Measurements from ENCODE around the gene PRXL2B. TPM values are rescaled to one million over a fixed set of nuclear protein-coding genes. Genes with fewer than 3 reads are reported as not detected.

Gene PRXL2B
- total RNA-seq, 1 experiment from 2014 or later: 40.7 TPM

DNA sequence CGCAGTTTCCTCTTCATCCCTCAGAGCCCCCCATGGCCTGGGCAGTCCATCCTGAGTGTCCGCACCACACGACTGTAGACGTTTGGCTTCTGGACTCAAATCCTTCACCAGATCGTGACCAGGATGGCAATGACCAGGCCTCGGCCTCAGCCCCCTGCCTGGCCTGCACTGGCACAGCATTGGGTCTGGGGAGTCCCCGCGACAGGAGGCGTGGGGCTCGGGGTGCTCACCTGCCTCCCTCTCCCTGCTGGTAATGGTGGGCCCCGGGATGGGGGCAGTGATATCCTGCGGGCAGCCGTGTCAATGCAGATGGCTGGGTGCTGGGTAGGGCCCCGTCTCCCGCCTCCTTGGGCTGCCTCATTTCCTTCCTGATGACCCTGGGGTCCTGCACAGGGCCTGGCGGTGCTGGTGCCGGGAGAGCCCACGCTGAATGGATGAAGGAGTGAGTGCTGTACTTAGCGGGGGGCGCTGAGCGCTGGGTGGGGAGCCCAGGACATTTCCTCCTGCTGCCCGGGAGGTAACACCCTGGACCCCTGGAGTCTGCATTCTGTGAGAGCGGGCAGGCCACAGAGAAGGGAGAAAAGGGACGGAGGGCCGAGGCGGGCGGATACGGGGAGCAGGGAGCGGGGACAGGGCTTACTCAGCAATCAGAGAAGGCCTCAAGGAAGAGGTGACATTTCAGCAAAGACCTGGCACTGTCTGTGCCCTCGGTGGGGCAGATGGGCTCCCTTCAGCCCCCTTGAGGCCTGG is 32.5 kb upstream of the PRXL2B start:
- no peak overlapping the region for H4K5ac ChIP-seq (ENCODE audit: insufficient read length, low read depth, low read length)
- peaks cover 9 to 13% of the 10 kb centered on the region in 2 experiments for H3K4me1 Mint-ChIP-seq
- WGBS (ENCODE audit: extremely low coverage, insufficient read length, low lambda C conversion rate): no CpG with 5 or more reads among the region's 30 CpGs
- H2BK15ac ChIP-seq (ENCODE audit: low read depth, low read length): no peak overlapping the region
- no peak overlapping the region for H2BK20ac ChIP-seq (ENCODE audit: low read depth, low read length, poor library complexity, severe bottlenecking)
- no peaks in the 10 kb centered on the region for H3K79me1 ChIP-seq (ENCODE audit: insufficient read depth, low read depth, low read length, poor library complexity, severe bottlenecking)
- no peaks in the 10 kb centered on the region for H4K20me1 ChIP-seq (ENCODE audit: control insufficient read depth, insufficient read depth, insufficient read length)
- H4K8ac ChIP-seq (replicated peaks; ENCODE audit: insufficient read length, low read depth, low read length): no peak overlapping the region
- no peaks in the 10 kb centered on the region for H3K23me2 ChIP-seq (ENCODE audit: insufficient read length, low read depth, low read length, poor library complexity, severe bottlenecking)
- H2AK5ac ChIP-seq (ENCODE audit: insufficient read length, low read length): no peak overlapping the region
- no peak overlapping the region for H3K4me2 ChIP-seq (ENCODE audit: insufficient read depth, insufficient read length, low read length)
- no peak overlapping the region for H3K23ac ChIP-seq (ENCODE audit: insufficient read length, low read depth, low read length)
- H3K9me3 ChIP-seq (ENCODE audit: control insufficient read depth, low read depth, low read length): no peaks in the 10 kb centered on the region
- no peak overlapping the region for H2BK5ac ChIP-seq (ENCODE audit: insufficient read length, low read length)
- no peak overlapping the region; the same call in 1 of the 2 replicates for H3K14ac ChIP-seq (ENCODE audit: insufficient read depth, low read length)
- no peak overlapping the region for H3K56ac ChIP-seq (ENCODE audit: insufficient read length, low read depth, low read length)
- H3K4me3 Mint-ChIP-seq: no peak overlapping the region; a peak in 1 of 5 replicates
- H3K18ac ChIP-seq (ENCODE audit: insufficient read length, low read depth, low read length): no peak overlapping the region
- no peak overlapping the region for H3K27ac ChIP-seq (ENCODE audit: insufficient read length, low read depth, low read length)
- no peaks in the 10 kb centered on the region for H3K9me3 Mint-ChIP-seq
- no peak overlapping the region for H3K27ac Mint-ChIP-seq
- TF ChIP-seq, protein P1, sequence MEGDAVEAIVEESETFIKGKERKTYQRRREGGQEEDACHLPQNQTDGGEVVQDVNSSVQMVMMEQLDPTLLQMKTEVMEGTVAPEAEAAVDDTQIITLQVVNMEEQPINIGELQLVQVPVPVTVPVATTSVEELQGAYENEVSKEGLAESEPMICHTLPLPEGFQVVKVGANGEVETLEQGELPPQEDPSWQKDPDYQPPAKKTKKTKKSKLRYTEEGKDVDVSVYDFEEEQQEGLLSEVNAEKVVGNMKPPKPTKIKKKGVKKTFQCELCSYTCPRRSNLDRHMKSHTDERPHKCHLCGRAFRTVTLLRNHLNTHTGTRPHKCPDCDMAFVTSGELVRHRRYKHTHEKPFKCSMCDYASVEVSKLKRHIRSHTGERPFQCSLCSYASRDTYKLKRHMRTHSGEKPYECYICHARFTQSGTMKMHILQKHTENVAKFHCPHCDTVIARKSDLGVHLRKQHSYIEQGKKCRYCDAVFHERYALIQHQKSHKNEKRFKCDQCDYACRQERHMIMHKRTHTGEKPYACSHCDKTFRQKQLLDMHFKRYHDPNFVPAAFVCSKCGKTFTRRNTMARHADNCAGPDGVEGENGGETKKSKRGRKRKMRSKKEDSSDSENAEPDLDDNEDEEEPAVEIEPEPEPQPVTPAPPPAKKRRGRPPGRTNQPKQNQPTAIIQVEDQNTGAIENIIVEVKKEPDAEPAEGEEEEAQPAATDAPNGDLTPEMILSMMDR (conservative IDR thresholded peaks at IDR 0.05): no peak
- H3K27me3 Mint-ChIP-seq (ENCODE audit: low read depth): no peaks in the 10 kb centered on the region
- no peaks in the 10 kb centered on the region for H3K27me3 ChIP-seq (ENCODE audit: insufficient read depth, low read length)
- no peaks in the 10 kb centered on the region for H3K79me2 ChIP-seq (ENCODE audit: insufficient read depth, low read length)
- H3T11ph ChIP-seq (ENCODE audit: low read length): no peak overlapping the region
- no peak overlapping the region for H3K9ac ChIP-seq (ENCODE audit: extremely low read depth, insufficient read length, low read length)
- no peak overlapping the region for H4K91ac ChIP-seq (ENCODE audit: insufficient read length, low read depth, low read length)
- H2BK12ac ChIP-seq (ENCODE audit: insufficient read length, low read depth, low read length): no peak overlapping the region
- H3K36me3 Mint-ChIP-seq (ENCODE audit: insufficient read depth in 1 of 3, low read depth in 3 of 3): no peaks in the 10 kb centered on the region
- no peaks in the 10 kb centered on the region for H3K4me1 ChIP-seq (ENCODE audit: insufficient read depth, low read length)
- H2BK120ac ChIP-seq (ENCODE audit: low read depth, low read length, poor library complexity, severe bottlenecking): no peak overlapping the region
- no peak for DNase-seq
- H2AFZ ChIP-seq (ENCODE audit: low read length): no peak overlapping the region
- H3K4ac ChIP-seq (ENCODE audit: low read depth, low read length): no peak overlapping the region
